Measurements from ENCODE around the gene ARHGAP29.

GRCh38 chr1:94244816-94245215 lies 7.4 kb upstream of the ARHGAP29 start:
- TF ChIP-seq POLR2AphosphoS5 (IDR thresholded peaks at IDR 0.05) (no peak), CTCF (IDR thresholded peaks at IDR 0.05) (no peak), POLR2A (IDR thresholded peaks at IDR 0.05) (no peak)
